Left ventricle myocardium superior (tissue), 1 donor: ENCODE data around the gene GALNT2. TPM values are rescaled to one million over a fixed set of nuclear protein-coding genes. Genes with fewer than 3 reads are reported as not detected.
A peak's percentile ranks its signal among the peaks of the same experiment; 100 is the strongest.

Experiments used
- ATAC-seq: fragments of 200-7000 bp; cut with Tn5 transposase; one replicate; pipeline ENCODE4 v1.9.1; 2020; ENCODE audit warnings: mild to moderate bottlenecking, moderate library complexity
- DNase-seq: peaks from one replicate; pipeline ENCODE4 v3.0.0-alpha.2; 2020
- intact Hi-C: fragments of 100-400 bp; cut with micrococcal nuclease; formaldehyde crosslinking; loops from one replicate; pipeline ENCODE4 v1.11.0; 2022
- total RNA-seq: library from RNA; stranded (reverse); fragmentation: NEBNext Ultra II Directional; extraction: Animal tissue kit (Norgen Biotek cat#: 25700); gene quantifications from one replicate; pipeline ENCODE4 v1.2.1, GENCODE V29; 2021
- donor health status: DM: no; HTN: yes; CAD: no; lungs with severe emphysema.

Gene GALNT2
- total RNA-seq, 1 donor from 2014 or later: 22.0 TPM

- DNase-seq (no peak), ATAC-seq (no peak)
- intact Hi-C loops: no loop called here
Observed at GRCh38 chr1:230230948-230231773, 164.1 kb downstream of the GALNT2 start.

DNA sequence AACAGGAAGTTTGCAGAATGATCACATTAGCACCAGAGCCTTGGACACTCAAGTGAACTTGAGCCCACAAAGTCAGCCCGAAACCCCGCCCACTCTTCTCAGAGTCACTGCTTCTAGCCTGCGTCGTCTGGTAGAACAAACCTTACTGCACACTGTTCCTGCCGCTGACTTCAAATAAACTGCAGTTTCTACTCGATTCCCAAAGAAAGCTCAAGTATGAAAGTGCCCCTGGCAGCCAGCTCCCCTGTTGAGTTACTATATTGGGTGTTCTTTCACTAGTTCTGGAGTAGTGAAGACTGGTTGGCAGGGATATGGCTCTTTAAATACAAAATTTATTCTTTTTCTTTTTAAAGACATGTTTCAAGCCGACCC lies 164.7 kb downstream of the GALNT2 start:
- DNase-seq (peak; percentile 69), ATAC-seq (peak; percentile 88)
- intact Hi-C loops: no loop called here

DNA sequence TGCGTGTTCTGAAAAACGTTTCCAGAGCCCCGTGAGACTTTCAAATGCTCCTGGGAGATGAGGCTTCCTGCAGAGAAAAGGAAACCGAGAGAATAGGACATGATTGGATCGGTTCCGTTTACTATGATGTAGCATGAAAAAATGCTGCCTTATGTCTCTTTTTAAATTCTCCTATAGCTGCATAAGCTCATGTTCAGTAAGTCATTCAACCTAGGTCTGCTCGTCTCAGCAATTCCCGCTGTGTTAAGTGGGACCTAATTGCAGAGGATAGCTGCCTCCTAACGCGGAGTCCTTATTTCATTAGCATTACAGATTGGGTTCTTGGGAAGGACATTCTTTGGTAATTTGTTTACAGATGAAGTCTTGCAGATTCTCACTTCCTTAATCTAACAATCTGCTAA lies 165.3 kb downstream of the GALNT2 start:
- DNase-seq: no peak
- ATAC-seq: no peak
- intact Hi-C loops: no loop called here

GRCh38 chr1:230233786-230234185 lies 166.7 kb downstream of the GALNT2 start:
- intact Hi-C loops: no loop called here
- ATAC-seq: no peak

DNA sequence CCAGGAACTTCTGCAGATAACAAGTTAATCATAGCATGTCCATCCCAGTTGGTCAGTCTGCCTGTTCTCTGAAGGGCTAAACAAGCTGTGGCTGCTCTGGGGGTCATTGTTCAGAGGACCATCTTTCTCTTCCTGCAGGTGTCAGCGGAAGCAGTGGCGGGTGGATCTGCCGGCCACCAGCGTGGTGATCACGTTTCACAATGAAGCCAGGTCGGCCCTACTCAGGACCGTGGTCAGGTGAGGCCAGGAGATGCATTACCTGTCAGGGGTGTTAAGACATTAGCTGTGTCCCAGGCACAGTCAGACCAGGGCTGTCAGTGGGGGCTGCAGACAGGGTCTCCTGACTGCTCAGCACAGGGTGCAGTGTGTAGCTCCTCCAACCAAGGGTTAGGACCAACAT lies 168.8 kb downstream of the GALNT2 start:
- ATAC-seq (no peak), DNase-seq (no peak)
- intact Hi-C loops: no loop called here

More at GRCh38 chr1:230233786-230234185, 166.7 kb downstream of the GALNT2 start:
- DNase-seq: no peak

- intact Hi-C loops: no loop called here
- DNase-seq: no peak
Observed at GRCh38 chr1:230236301-230237008, 169.4 kb downstream of the GALNT2 start.

GRCh38 chr1:230237009-230237370 lies 170.0 kb downstream of the GALNT2 start:
- DNase-seq (no peak), ATAC-seq (peak; percentile 52)
- intact Hi-C loops: no loop called here

More at GRCh38 chr1:230236301-230237008, 169.4 kb downstream of the GALNT2 start:
- no peak for ATAC-seq

GRCh38 chr1:230237805-230238204 lies 170.8 kb downstream of the GALNT2 start:
- intact Hi-C loops: no loop called here
- DNase-seq: no peak
- ATAC-seq: no peak

DNA sequence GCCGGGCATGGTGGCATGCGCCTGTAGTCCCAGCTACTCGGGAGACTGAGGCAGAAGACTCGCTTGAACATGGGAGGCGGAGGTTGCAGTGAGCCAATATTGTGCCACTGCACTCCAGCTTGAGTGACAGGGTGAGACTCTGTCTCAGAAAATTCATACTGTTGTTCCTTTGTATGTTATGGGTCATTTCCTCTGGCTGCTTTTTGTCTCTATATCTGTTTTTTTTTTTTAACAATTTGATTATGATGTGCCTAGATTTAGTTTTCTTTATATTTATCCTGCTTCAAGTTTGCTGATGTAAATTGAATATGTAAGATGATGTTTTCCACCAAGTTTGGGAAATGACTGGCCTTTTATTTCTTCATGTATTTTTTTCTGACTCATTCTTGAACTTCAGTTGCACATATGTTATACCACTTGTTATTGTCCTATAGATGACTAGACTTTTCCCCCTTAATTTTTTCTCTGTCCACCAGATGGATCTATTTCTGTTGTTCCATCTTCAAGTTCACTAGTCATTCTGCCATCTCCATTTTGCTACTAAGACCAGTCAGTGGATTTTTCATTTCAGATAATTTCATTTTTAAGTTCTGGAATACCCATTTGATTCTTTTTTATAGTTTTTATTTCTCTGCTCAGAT lies 173.5 kb downstream of the GALNT2 start:
- intact Hi-C loops: no loop called here
- DNase-seq: no peak
- ATAC-seq: no peak

- DNase-seq (no peak), ATAC-seq (no peak)
- intact Hi-C loops: no loop called here
Observed at GRCh38 chr1:230242326-230242725, 175.3 kb downstream of the GALNT2 start.

DNA sequence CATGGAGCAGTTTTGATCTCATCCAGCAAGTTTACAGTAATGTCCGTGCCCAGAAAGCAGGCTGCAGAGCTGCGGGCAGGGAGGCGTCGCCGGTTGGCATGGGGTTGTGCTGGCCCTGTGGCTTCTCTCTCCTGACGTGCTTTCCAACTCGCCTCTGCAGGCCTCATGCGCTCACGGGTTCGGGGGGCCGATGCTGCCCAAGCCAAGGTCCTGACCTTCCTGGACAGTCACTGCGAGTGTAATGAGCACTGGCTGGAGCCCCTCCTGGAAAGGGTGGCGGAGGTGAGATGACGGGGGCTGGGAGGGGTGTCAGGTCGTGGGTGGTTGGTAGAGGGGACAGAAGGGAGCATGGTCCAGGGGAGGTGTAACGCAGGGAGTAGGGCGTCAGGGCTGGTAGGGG lies 176.1 kb downstream of the GALNT2 start:
- intact Hi-C loops: no loop called here
- no peak for ATAC-seq
- no peak for DNase-seq

GRCh38 chr1:230243583-230244353 lies 176.7 kb downstream of the GALNT2 start:
- intact Hi-C loops: no loop called here
- ATAC-seq: no peak
- no peak for DNase-seq

GRCh38 chr1:230246551-230246950 lies 179.5 kb downstream of the GALNT2 start:
- DNase-seq (no peak), ATAC-seq (no peak)
- intact Hi-C loops: no loop called here

GRCh38 chr1:230248016-230248888 lies 181.2 kb downstream of the GALNT2 start:
- intact Hi-C loops: no loop called here
- DNase-seq: no peak
- ATAC-seq: no peak

GRCh38 chr1:230248889-230249270 lies 181.8 kb downstream of the GALNT2 start:
- intact Hi-C loops: no loop called here
- ATAC-seq (no peak), DNase-seq (no peak)

DNA sequence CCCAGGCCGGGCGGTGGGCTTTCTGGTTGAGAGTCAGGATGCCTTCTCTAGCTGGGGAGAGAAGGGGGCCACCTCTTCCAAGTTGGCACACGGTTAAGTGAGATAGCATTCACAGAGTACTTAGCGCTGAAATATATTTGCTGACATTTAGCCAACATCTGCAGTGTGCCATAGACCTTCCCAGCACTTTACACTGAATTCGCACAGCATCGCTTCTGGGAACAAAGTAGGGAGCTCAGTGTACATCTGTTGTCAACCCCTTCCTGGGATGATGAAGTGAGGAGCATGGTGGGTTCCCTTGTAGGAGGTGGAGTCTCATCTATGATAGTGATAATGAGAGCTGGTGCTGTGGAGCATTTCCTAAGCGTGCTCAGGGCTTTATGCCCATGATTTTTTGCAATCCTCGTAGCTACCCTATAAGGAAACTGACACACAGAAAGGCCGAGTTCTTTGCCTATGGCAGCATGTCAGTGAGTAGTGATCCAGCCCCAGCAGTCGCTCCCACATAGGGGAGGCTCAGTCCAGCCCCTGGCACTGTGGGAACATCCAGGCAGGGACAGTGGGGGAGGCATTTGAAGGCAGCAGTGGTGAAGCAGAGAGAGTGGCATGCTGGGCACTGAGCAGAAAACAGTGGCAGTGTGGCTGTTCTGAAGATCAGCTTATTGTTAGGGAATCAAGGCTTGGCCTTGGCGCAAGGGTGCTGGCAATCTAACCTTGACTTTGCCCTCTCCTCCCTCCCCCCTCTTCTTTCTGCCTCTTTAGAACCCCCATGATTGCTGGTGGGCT lies 182.8 kb downstream of the GALNT2 start:
- DNase-seq: no peak
- intact Hi-C loops: no loop called here
- ATAC-seq: no peak

- DNase-seq (no peak), ATAC-seq (no peak)
- intact Hi-C loops: no loop called here
Observed at GRCh38 chr1:230250666-230251065, 183.6 kb downstream of the GALNT2 start.

GRCh38 chr1:230251644-230252191 lies 184.7 kb downstream of the GALNT2 start:
- intact Hi-C loops: no loop called here
- no peak for ATAC-seq

More at GRCh38 chr1:230251644-230252191, 184.7 kb downstream of the GALNT2 start:
- DNase-seq: no peak
